GM23338 (cell line): ENCODE results near the gene DNAJC1. TPM values are rescaled to one million over a fixed set of nuclear protein-coding genes. Genes with fewer than 3 reads are reported as not detected.
A peak's percentile ranks its signal among the peaks of the same experiment; 100 is the strongest.

Experiments
- ATAC-seq: fragments of 200-7000 bp; cut with Tn5 transposase; 3 replicates; pipeline ENCODE4 v1.9.1; 2020
- DNase-seq: peaks from one replicate; pipeline ENCODE4 v3.0.0-alpha.2; 2015; ENCODE audit warnings: low spot score
- H2AFZ ChIP-seq: fragments of 200-600 bp; sonication (generic); 2 replicates; pipeline ENCODE4 v1.8.0; 2016; ENCODE audit warnings: antibody characterized with exemption, mild to moderate bottlenecking, moderate library complexity
- H3F3A ChIP-seq: fragments of 200-600 bp; sonication (generic); replicated peaks from 2 replicates; pipeline ENCODE4 v1.8.0; 2017; ENCODE audit warnings: antibody characterized with exemption, mixed run types, low read depth
- H3K27ac ChIP-seq: fragments of 200-600 bp; sonication (generic); 2 replicates; pipeline ENCODE4 v1.6.1; 2016; ENCODE audit warnings: low read depth
- H3K27me3 ChIP-seq: fragments of 200-600 bp; sonication (generic); 2 replicates; pipeline ENCODE4 v1.8.0; 2016; ENCODE audit warnings: mild to moderate bottlenecking, mixed run types, moderate library complexity; ENCODE audit not compliant: insufficient read depth
- H3K36me3 ChIP-seq: fragments of 200-600 bp; sonication (generic); 2 replicates; pipeline ENCODE4 v1.8.0; 2016; ENCODE audit warnings: mild to moderate bottlenecking; ENCODE audit not compliant: insufficient read depth
- H3K4me1 ChIP-seq: fragments of 200-600 bp; sonication (generic); 2 replicates; pipeline ENCODE4 v1.8.0; 2016; ENCODE audit warnings: mild to moderate bottlenecking, moderate library complexity; ENCODE audit not compliant: insufficient read depth
- H3K4me2 ChIP-seq: fragments of 200-600 bp; sonication (generic); 2 replicates; pipeline ENCODE4 v1.7.1; 2017; ENCODE audit warnings: mixed run types
- H3K4me3 ChIP-seq: fragments of 200-600 bp; sonication (generic); 2 replicates; pipeline ENCODE4 v1.6.1; 2016; ENCODE audit warnings: mixed run types
- H3K79me2 ChIP-seq: fragments of 200-600 bp; sonication (generic); replicated peaks from 2 replicates; pipeline ENCODE4 v1.8.0; 2017; ENCODE audit warnings: mild to moderate bottlenecking; ENCODE audit not compliant: insufficient read depth
- H3K9me2 ChIP-seq: fragments of 200-600 bp; sonication (generic); 2 replicates; pipeline ENCODE4 v1.8.0; 2017; ENCODE audit not compliant: insufficient read depth
- H4K20me1 ChIP-seq: fragments of 200-600 bp; sonication (generic); replicated peaks from 2 replicates; pipeline ENCODE4 v1.8.0; 2017; ENCODE audit warnings: mild to moderate bottlenecking; ENCODE audit not compliant: insufficient read depth
- H3K27ac Mint-ChIP-seq: 2 replicates; pipeline ENCODE4 v1.8.0; 2020; ENCODE audit warnings: inconsistent platforms, mild to moderate bottlenecking, moderate library complexity, mixed read lengths
- H3K27me3 Mint-ChIP-seq: 3 replicates; pipeline ENCODE4 v1.8.0; 2022; ENCODE audit warnings: low read depth, mild to moderate bottlenecking, moderate library complexity, mixed read lengths, inconsistent platforms; ENCODE audit not compliant: insufficient read depth, poor library complexity
- H3K36me3 Mint-ChIP-seq: 3 replicates; pipeline ENCODE4 v1.8.0; 2021; ENCODE audit warnings: low read depth, mild to moderate bottlenecking, inconsistent platforms, moderate library complexity, mixed read lengths
- H3K4me1 Mint-ChIP-seq: 3 replicates; pipeline ENCODE4 v1.8.0; 2020; ENCODE audit warnings: mild to moderate bottlenecking, inconsistent platforms, mixed read lengths
- H3K4me3 Mint-ChIP-seq: 3 replicates; pipeline ENCODE4 v1.8.0; 2021; ENCODE audit warnings: moderate library complexity, mild to moderate bottlenecking, inconsistent platforms, mixed read lengths
- H3K9me3 Mint-ChIP-seq: 3 replicates; pipeline ENCODE4 v1.8.0; 2020; ENCODE audit warnings: moderate library complexity, mild to moderate bottlenecking, inconsistent platforms, mixed read lengths
- CREB1 ChIP-seq: fragments of 250-450 bp; sonication (Bioruptor Pico); IDR thresholded peaks from 2 replicates; pipeline ENCODE4 v1.5.0; 2020; ENCODE audit warnings: low read depth, mild to moderate bottlenecking, moderate library complexity
- ETS1 ChIP-seq: IDR thresholded peaks from 2 replicates; pipeline ENCODE4 v1.6.1; 2016; ENCODE audit warnings: antibody characterized with exemption
- EZH2 ChIP-seq: fragments of 200-600 bp; sonication (generic); IDR thresholded peaks from one replicate; pipeline ENCODE4 v1.8.0; 2017; ENCODE audit warnings: antibody characterized with exemption, mild to moderate bottlenecking, low read depth; ENCODE audit not compliant: unreplicated experiment
- JUNB ChIP-seq: IDR thresholded peaks from one replicate; pipeline ENCODE4 v1.6.1; 2016; ENCODE audit warnings: antibody characterized with exemption; ENCODE audit not compliant: unreplicated experiment
- NANOG ChIP-seq: IDR thresholded peaks from 2 replicates; pipeline ENCODE4 v1.6.1; 2016; ENCODE audit warnings: antibody characterized with exemption, borderline replicate concordance
- STAT1 ChIP-seq: IDR thresholded peaks from one replicate; pipeline ENCODE4 v1.6.1; 2016; ENCODE audit warnings: antibody characterized with exemption; ENCODE audit not compliant: unreplicated experiment
- ZNF114 ChIP-seq: fragments of 250-450 bp; sonication (Bioruptor Pico); IDR thresholded peaks from 2 replicates; pipeline ENCODE4 v1.5.0; 2020; ENCODE audit warnings: mild to moderate bottlenecking, moderate library complexity
- ZNF331 ChIP-seq: fragments of 250-450 bp; sonication (Bioruptor Pico); IDR thresholded peaks from 2 replicates; pipeline ENCODE4 v1.5.0; 2020; ENCODE audit warnings: low read depth, mild to moderate bottlenecking, moderate library complexity
- ZNF462 ChIP-seq: fragments of 250-450 bp; sonication (Bioruptor Pico); IDR thresholded peaks from 2 replicates; pipeline ENCODE4 v1.5.0; 2020; ENCODE audit warnings: mild to moderate bottlenecking, moderate library complexity
- polyA plus RNA-seq: library from polyadenylated mRNA; unstranded; fragments of >200 nt; fragmentation: Nextera tagmentation; extraction: Ambion mirVana; gene quantifications from 2 replicates; pipeline ENCODE4 v1.2.1, GENCODE V29; 2016
- total RNA-seq: library from RNA; depleted of rRNA; stranded (reverse); fragments of >200 nt; shearing (Covaris generic); gene quantifications from 2 replicates; pipeline ENCODE4 v1.2.3, GENCODE V29; 2014
- TF ChIP-seq, protein P1 (sequence below), 2 experiments: fragments of 200-600 bp in 1 of 2; sonication (generic) in 1 of 2; conservative IDR thresholded peaks; 2 replicates each; pipeline versions ENCODE4 v1.5.1 to v1.6.1; 2016 to 2017; ENCODE audit warnings: antibody characterized with exemption in 2 of 2, low read depth in 2 of 2, mild to moderate bottlenecking in 2 of 2, moderate library complexity in 1 of 2

The DNAJC1 gene
- total and polyA plus RNA-seq, 2 experiments from 2014 or later, result 38.6 to 45.3 TPM

GRCh38 chr10:21715531-21716195 lies 287.9 kb downstream of the DNAJC1 start (continued):
- no peak for TF ChIP-seq ZNF462 (CRISPR knock-in tag)
- TF ChIP-seq EZH2, result no peak
- no peak for TF ChIP-seq ZNF331 (CRISPR knock-in tag)
- no peak for TF ChIP-seq ZNF114 (CRISPR knock-in tag)
- no peak for TF ChIP-seq NANOG
- TF ChIP-seq CREB1 (CRISPR knock-in tag), result no peak
- TF ChIP-seq JUNB, result no peak

- peak overlapping the region; percentile 32; the same call in 1 of the 2 replicates for H3K27ac Mint-ChIP-seq
- TF ChIP-seq ETS1 (no peak), STAT1 (no peak), JUNB (no peak)
- TF ChIP-seq, protein P1, sequence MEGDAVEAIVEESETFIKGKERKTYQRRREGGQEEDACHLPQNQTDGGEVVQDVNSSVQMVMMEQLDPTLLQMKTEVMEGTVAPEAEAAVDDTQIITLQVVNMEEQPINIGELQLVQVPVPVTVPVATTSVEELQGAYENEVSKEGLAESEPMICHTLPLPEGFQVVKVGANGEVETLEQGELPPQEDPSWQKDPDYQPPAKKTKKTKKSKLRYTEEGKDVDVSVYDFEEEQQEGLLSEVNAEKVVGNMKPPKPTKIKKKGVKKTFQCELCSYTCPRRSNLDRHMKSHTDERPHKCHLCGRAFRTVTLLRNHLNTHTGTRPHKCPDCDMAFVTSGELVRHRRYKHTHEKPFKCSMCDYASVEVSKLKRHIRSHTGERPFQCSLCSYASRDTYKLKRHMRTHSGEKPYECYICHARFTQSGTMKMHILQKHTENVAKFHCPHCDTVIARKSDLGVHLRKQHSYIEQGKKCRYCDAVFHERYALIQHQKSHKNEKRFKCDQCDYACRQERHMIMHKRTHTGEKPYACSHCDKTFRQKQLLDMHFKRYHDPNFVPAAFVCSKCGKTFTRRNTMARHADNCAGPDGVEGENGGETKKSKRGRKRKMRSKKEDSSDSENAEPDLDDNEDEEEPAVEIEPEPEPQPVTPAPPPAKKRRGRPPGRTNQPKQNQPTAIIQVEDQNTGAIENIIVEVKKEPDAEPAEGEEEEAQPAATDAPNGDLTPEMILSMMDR (conservative IDR thresholded peaks at IDR 0.05; ENCODE audit: low read depth in 2 of 2), result no peak
- peaks cover 16% of the 10 kb centered on the region; the same call in 1 of the 2 replicates for H3K79me2 ChIP-seq
These were observed 290.6 kb downstream of the DNAJC1 start for GRCh38 chr10:21712975-21713374.

More at GRCh38 chr10:21712975-21713374, 290.6 kb downstream of the DNAJC1 start:
- H3K27ac ChIP-seq, result peak overlapping the region; percentile 40
- no peak for ATAC-seq
- Mint-ChIP-seq H3K27me3 (peaks cover 10% of the 10 kb centered on the region), H3K4me1 (peaks cover 8% of the 10 kb centered on the region), H3K36me3 (peaks cover 34% of the 10 kb centered on the region), H3K4me3 (no peak overlapping the region), H3K9me3 (no peaks in the 10 kb centered on the region)
- H3K36me3 ChIP-seq, result no peaks in the 10 kb centered on the region; the same call in none of the 2 replicates
- DNase-seq, result no peak
- H3K4me3 ChIP-seq, result no peak overlapping the region
- H4K20me1 ChIP-seq, result peaks cover 3% of the 10 kb centered on the region; the same call in 1 of the 2 replicates
- H3F3A ChIP-seq, result no peaks in the 10 kb centered on the region
- H3K9me2 ChIP-seq, result no peaks in the 10 kb centered on the region
- no peaks in the 10 kb centered on the region for H3K27me3 ChIP-seq
- H3K4me1 ChIP-seq, result 0 out of 2 replicates have a peak, but pooled peaks cover 3% of the 10 kb centered on the region
- H2AFZ ChIP-seq, result no peak overlapping the region
- no peak overlapping the region for H3K4me2 ChIP-seq
